GM19239 (cell line): ENCODE data around the gene KRTAP4-2.
"Not testable (repeated sequence)": the region's sequence is repeated elsewhere in the genome, so short reads cannot be mapped to it uniquely, and the experiment has no call there.

Experiments used
- DNase-seq: peaks from one replicate; pipeline ENCODE4 v3.0.0; 2011; ENCODE audit warnings: low spot score; ENCODE audit not compliant: insufficient read length
- FAIRE-seq: peaks from 2 replicates; lab custom pipeline; 2011; peaks lifted over from hg19 to GRCh38; lab: Jason Lieb, UNC

Gene KRTAP4-2

DNA sequence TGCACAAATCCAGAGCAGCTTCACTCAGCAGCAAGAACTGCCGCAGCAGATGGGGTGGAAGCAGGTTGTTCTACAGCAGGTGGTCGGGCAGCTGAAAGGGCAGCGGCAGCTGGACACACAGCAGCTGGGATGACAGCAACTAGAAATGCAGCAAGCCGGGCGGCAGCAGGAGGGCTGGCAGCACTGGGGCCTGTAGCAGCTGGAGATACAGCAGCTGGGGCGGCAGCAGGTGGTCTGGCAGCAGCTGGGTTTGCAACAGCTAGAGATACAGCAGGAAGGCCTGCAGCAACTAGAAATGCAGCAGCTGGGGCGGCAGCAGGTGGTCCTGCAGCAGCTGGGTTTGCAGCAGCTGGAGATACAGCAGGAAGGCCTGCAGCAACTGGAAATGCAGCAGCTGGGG is 10.5 kb downstream of the KRTAP4-2 start:
- DNase-seq (no peak), FAIRE-seq (no peak)

GRCh38 chr17:41163828-41164227 is 14.2 kb downstream of the KRTAP4-2 start:
- FAIRE-seq: no peak
- DNase-seq: no peak

- FAIRE-seq (no peak), DNase-seq (no peak)
Observed at GRCh38 chr17:41160648-41161047, 17.4 kb downstream of the KRTAP4-2 start, which contains the start of gene KRTAP4-4. TSS of gene KRTAP4-4 (minus strand) at chr17:41160748. CDS start at chr17:41160691, 57 bp downstream.

DNA sequence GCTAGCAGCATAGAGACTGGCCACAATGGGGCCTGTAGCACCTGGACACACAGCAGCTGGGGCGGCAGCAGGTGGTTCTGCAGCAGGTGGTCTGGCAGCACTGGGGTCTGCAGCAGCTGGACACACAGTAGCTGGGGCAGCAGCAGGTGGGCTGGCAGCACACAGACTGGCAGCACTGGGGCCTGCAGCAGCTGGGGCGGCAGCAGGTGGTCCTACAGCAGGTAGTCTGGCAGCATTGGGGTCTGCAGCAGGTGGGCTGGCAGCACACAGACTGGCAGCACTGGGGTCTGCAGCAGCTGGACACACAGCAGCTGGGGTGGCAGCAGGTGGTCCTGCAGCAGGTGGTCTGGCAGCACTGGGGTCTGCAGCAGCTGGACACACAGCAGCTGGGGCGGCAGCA is 17.8 kb downstream of the KRTAP4-2 start:
- DNase-seq, FAIRE-seq: not testable (repeated sequence)

- FAIRE-seq (no peak), DNase-seq (no peak)
Observed at GRCh38 chr17:41153856-41154255, 24.2 kb downstream of the KRTAP4-2 start.

DNA sequence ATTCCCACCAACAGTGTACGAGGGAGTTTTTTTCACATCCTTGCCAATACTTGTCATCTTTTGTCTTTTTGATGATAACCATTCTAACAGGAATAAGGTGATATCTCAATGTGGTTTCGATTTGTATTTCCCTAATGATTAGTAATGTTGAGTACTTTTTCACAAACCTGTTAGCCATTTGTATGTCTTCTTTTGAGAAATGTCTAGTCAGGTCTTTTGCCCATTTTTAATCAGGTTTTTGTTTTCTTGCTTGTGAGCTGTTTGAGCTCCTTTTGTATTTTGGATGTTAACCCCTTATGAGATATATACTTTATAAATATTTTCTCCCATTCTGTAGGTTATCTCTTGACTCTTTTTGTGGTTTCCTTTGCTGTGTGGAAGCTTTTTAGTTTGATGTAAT is 26.5 kb downstream of the KRTAP4-2 start:
- DNase-seq (no peak), FAIRE-seq (no peak)

DNA sequence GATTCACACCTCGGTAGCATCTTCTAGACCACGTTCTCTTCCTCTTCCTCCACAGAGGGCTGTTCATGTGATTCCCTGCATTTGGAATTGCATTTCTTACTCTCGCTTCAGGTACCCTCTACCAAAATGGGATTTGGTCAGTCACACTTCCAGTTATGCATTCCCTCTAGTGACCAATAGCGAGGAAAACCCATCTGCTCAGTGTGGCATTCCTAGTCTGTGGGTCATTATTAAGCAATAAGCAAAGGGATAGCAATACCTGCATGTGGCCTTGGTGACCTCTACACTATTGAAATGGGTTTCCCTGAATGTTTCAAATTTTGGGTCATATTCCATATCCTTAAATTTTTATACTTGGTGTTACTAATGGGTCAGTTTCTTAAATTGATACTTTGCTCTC is 28.0 kb downstream of the KRTAP4-2 start:
- no peak for FAIRE-seq
- DNase-seq: no peak

GRCh38 chr17:41149652-41149985 is 28.4 kb downstream of the KRTAP4-2 start, which contains the start of gene KRTAP4-5:
TSS of gene KRTAP4-5 (minus strand) at chr17:41149825. CDS start at chr17:41149767, 58 bp downstream.
- DNase-seq (no peak), FAIRE-seq (no peak)

DNA sequence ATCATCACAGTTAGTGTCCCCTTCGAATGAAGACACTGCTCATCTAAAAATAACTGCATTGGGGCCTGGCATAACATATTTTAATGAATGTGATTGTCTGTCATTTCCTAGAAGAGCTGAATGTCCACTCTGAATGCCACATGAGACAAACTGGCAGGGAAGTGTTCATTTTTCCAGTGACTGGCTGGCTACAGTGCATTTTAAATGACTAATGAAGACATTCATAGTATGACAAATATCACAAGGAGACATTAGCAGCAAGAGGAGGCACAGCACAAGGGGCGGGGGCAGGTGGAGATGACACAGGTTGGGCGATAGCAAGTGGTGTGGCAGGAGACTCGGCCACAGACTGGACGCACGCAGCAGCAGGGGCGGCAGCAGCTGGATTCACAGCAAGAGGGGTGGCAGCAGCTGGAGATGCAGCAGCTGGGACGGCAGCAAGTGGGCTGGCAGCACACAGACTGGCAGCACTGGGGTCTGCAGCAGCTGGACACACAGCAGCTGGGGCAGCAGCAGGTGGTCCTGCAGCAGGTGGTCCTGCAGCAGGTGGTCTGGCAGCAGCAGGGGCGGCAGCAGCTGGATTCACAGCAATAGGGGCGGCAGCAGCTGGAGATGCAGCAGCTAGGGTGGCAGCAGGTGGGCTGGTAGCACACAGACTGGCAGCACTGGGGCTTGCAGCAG is 28.9 kb downstream of the KRTAP4-2 start:
- DNase-seq, FAIRE-seq: not testable (repeated sequence)

GRCh38 chr17:41147531-41148204 is 30.4 kb downstream of the KRTAP4-2 start:
- no peak for DNase-seq
- no peak for FAIRE-seq

DNA sequence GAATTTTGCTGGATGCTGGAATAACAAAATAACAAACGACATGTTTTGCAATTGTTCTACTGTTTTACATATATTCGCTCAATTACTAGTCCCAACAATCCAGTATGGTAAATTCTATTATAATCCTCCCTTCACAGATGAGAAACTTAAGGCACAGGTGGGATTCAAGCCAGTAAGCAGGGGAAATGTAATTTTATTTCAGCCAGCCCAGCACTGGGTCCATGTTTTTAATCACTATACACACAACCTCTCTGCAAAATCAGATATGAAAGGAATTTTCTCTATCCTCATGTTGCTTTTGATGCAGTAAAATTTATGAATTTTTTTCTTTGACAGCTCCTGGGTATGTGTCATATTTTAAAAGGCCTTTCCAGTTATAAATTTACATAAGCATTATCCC is 32.8 kb downstream of the KRTAP4-2 start:
- DNase-seq (no peak), FAIRE-seq (no peak)

GRCh38 chr17:41144846-41145245 is 33.2 kb downstream of the KRTAP4-2 start:
- DNase-seq (no peak), FAIRE-seq (no peak)

DNA sequence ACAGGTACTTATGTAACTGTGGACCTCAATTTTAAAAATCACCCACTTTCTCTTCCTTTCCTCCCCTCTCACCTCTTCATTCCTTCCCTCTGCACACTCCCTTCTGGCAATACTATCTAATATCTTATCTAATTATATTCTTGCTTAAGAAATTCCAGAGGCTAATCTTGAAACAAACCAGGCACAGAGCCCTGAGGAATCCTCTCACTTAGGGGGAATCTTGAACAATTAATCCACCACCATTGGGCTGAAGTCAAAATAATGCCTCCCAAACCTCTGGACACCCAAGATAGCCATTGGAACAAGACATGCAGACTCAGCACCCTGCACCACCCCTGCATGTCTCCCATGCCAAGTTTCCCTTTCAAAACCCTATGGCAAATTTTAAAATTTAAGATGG is 36.7 kb downstream of the KRTAP4-2 start:
- FAIRE-seq (no peak), DNase-seq (no peak)

GRCh38 chr17:41140360-41141131 is 37.5 kb downstream of the KRTAP4-2 start, which contains the start of gene KRTAP4-6:
TSS of gene KRTAP4-6 (minus strand) at chr17:41140544. CDS start at chr17:41140487, 57 bp downstream.
- no peak for FAIRE-seq
- no peak for DNase-seq

- DNase-seq, FAIRE-seq: not testable (repeated sequence)
Observed at GRCh38 chr17:41139865-41140264, 38.2 kb downstream of the KRTAP4-2 start.

DNA sequence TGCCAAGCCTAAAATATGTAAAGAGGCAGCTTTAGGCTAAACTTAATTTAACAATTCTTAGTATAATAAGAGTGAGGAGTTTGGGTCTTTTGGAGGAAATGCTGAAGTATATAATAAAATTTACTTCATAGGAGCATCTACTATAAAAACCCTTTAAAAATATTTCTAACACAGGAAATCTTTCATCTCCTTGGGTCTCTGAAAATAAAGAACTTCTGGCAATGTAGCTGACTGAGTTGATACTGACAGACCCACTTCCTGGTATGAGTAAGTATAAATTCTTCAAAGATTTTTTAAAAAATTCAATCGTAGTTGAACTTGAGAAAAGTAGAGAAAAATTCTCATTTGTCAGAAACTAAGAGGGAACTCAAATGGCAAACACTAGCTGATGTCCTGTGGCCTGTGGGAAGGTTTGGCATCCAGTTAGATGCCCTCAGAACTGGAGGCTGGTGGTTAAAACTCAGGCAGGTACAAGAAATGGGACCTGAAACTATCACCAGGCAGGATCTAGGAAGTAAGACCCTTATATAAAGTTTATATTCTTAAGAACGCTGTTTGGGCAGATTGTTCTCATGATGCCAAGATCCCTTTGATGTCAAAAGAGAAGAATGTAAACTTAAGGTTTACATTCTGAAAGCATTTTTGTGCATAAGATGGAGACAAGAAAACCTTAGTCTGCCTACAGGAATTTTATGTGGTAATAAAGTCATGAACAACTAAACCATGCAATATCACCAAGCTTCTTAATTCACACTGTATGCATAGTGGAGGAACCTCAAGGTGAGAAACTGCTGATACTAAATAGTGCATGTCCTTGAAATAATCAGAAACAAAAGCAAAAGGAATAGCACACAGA is 43.9 kb downstream of the KRTAP4-2 start:
- FAIRE-seq (no peak), DNase-seq (no peak)

DNA sequence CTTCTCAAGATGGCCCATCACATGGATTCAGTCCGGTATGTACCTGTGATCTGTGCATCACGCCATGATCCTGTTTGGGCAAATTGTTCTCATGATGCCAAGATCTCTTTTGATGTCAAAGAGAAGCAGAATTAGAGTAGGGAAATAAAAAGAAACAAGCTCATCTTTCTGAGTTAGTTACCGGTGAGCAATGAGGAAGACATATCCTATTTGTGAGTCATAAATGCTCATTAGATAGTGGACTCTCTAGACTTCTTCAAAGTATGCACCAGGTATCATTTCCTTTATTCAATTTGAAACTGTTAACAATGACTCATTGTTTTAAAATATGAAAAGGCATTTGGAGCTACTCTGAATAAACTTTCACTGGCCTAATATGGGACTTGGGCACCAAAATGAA is 46.0 kb downstream of the KRTAP4-2 start:
- DNase-seq: no peak
- no peak for FAIRE-seq
